Skeletal muscle cell (primary cell): ENCODE measurements around the gene RNU6-8.

Source experiments
- DNase-seq: peaks from one replicate; pipeline ENCODE4 v3.0.0-alpha.2; 2010; ENCODE audit warnings: low read depth
- H3K4me3 ChIP-seq: 2 replicates; pipeline ENCODE4 v1.5.1; 2011; ENCODE audit warnings: low read depth, mild to moderate bottlenecking, control low read depth, low read length, moderate library complexity

RNU6-8 gene

GRCh38 chr14:32167907-32168306, 35.2 kb downstream of the RNU6-8 start:
- no peak for DNase-seq
- no peak overlapping the region for H3K4me3 ChIP-seq

GRCh38 chr14:32166924-32167323, 36.1 kb downstream of the RNU6-8 start:
- DNase-seq = no peak

GRCh38 chr14:32166029-32166428, 37.0 kb downstream of the RNU6-8 start:
- DNase-seq = no peak
- no peak overlapping the region for H3K4me3 ChIP-seq

More at GRCh38 chr14:32166924-32167323, 36.1 kb downstream of the RNU6-8 start:
- no peak overlapping the region for H3K4me3 ChIP-seq
